ENCODE measurements around the gene SERINC5. TPM values are rescaled to one million over a fixed set of nuclear protein-coding genes. Genes with fewer than 3 reads are reported as not detected.
A peak's percentile ranks its signal among the peaks of the same experiment; 100 is the strongest.

The SERINC5 gene
- total RNA-seq, 1 experiment from 2014 or later: 128 TPM

DNA sequence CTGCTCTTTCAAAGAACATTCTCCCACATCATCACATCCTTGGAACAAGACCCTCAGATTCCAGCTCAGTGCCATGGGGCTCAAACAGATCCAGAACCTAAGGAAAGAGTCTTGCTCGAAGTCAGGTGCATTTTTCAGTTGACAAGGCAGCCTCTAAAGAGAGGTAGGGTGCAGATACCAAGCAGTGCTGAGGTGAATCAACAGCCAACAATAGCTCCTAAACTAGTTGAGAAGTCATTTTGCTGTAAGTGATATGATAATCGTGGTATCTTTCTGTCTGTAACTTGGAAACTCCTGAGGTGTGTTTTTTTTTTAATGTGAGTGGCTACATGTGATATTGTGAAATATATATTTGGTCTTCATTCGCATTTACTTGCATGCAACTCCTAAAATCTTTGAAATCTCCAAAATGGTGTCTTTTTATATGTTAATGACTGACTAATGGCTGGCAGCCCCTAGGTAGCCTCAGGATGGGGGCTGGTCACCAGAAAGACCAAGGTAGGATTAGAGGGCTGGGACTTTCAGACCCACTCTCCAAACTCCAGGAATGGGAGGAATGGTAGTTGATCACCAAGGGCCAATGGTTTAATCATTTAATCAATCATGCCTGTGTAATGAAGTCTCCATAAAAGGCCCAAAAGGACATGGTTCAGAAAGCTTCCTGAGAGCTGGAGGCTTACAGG is 96.6 kb downstream of the SERINC5 start (continued):
- TF ChIP-seq, protein P1, sequence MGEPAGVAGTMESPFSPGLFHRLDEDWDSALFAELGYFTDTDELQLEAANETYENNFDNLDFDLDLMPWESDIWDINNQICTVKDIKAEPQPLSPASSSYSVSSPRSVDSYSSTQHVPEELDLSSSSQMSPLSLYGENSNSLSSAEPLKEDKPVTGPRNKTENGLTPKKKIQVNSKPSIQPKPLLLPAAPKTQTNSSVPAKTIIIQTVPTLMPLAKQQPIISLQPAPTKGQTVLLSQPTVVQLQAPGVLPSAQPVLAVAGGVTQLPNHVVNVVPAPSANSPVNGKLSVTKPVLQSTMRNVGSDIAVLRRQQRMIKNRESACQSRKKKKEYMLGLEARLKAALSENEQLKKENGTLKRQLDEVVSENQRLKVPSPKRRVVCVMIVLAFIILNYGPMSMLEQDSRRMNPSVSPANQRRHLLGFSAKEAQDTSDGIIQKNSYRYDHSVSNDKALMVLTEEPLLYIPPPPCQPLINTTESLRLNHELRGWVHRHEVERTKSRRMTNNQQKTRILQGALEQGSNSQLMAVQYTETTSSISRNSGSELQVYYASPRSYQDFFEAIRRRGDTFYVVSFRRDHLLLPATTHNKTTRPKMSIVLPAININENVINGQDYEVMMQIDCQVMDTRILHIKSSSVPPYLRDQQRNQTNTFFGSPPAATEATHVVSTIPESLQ (CRISPR knock-in tag; IDR thresholded peaks at IDR 0.05): no peak
- 0 out of 2 replicates have a peak, but pooled peaks have one; percentile 47 for TF ChIP-seq TP53 (CRISPR knock-in tag; IDR thresholded peaks at IDR 0.05)

DNA sequence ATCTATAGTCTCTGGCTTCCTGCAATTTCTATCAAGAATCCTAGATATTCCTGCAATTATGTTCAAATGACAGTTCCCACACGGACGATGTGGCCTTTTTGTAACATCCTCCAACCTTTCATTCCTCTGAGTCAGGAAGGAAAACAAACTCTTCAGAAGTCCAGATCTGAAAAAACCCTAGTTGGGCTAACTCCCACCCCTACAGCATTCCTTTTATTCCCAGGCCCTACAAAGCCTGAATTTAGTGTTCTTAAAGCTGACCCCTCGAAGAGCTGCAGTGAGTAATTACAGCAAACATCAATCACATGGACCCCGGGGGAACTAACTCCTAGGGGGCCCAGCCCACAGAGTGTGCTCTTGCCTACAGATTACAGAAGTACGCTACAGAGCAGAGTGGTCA is 99.7 kb downstream of the SERINC5 start:
- ChIA-PET CTCF (interaction anchor here (0.9 kb wide), 1 partner anchor 64 kb away, joined by 3 read pairs; no protein-coding TSS in a partner anchor), POLR2A (no interaction called here)
- Mint-ChIP-seq H3K4me1 (peaks cover 54% of the 10 kb centered on the region), H3K27ac (peak overlapping the region; percentile 64), H3K27me3 (ENCODE audit: low read depth) (no peaks in the 10 kb centered on the region), H3K9me3 (peaks cover 3% of the 10 kb centered on the region), H3K36me3 (peaks cover 56% of the 10 kb centered on the region), H3K4me3 (no peak overlapping the region)
- ATAC-seq (no peak), DNase-seq (ENCODE audit: low spot score) (no peak)
- TF ChIP-seq, protein P2, sequence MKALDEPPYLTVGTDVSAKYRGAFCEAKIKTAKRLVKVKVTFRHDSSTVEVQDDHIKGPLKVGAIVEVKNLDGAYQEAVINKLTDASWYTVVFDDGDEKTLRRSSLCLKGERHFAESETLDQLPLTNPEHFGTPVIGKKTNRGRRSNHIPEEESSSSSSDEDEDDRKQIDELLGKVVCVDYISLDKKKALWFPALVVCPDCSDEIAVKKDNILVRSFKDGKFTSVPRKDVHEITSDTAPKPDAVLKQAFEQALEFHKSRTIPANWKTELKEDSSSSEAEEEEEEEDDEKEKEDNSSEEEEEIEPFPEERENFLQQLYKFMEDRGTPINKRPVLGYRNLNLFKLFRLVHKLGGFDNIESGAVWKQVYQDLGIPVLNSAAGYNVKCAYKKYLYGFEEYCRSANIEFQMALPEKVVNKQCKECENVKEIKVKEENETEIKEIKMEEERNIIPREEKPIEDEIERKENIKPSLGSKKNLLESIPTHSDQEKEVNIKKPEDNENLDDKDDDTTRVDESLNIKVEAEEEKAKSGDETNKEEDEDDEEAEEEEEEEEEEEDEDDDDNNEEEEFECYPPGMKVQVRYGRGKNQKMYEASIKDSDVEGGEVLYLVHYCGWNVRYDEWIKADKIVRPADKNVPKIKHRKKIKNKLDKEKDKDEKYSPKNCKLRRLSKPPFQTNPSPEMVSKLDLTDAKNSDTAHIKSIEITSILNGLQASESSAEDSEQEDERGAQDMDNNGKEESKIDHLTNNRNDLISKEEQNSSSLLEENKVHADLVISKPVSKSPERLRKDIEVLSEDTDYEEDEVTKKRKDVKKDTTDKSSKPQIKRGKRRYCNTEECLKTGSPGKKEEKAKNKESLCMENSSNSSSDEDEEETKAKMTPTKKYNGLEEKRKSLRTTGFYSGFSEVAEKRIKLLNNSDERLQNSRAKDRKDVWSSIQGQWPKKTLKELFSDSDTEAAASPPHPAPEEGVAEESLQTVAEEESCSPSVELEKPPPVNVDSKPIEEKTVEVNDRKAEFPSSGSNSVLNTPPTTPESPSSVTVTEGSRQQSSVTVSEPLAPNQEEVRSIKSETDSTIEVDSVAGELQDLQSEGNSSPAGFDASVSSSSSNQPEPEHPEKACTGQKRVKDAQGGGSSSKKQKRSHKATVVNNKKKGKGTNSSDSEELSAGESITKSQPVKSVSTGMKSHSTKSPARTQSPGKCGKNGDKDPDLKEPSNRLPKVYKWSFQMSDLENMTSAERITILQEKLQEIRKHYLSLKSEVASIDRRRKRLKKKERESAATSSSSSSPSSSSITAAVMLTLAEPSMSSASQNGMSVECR (CRISPR knock-in tag; IDR thresholded peaks at IDR 0.05; ENCODE audit: borderline replicate concordance): no peak
- TF ChIP-seq ATF1 (CRISPR knock-in tag; IDR thresholded peaks at IDR 0.05) (no peak), KAT7 (CRISPR knock-in tag; IDR thresholded peaks at IDR 0.05; ENCODE audit: borderline replicate concordance) (no peak), SMAD4 (CRISPR knock-in tag; IDR thresholded peaks at IDR 0.05) (no peak), GTF2I (CRISPR knock-in tag; conservative IDR thresholded peaks at IDR 0.05) (no peak), ZNF671 (CRISPR knock-in tag; IDR thresholded peaks at IDR 0.05) (no peak), SMAD3 (CRISPR knock-in tag; IDR thresholded peaks at IDR 0.05; ENCODE audit: borderline replicate concordance) (no peak), ETV6 (CRISPR knock-in tag; IDR thresholded peaks at IDR 0.05) (no peak), NR1H2 (CRISPR knock-in tag; IDR thresholded peaks at IDR 0.05) (no peak), OVOL2 (CRISPR knock-in tag; IDR thresholded peaks at IDR 0.05; ENCODE audit: borderline replicate concordance) (no peak)
- TF ChIP-seq, protein P3, sequence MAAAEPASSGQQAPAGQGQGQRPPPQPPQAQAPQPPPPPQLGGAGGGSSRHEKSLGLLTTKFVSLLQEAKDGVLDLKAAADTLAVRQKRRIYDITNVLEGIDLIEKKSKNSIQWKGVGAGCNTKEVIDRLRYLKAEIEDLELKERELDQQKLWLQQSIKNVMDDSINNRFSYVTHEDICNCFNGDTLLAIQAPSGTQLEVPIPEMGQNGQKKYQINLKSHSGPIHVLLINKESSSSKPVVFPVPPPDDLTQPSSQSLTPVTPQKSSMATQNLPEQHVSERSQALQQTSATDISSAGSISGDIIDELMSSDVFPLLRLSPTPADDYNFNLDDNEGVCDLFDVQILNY (CRISPR knock-in tag; IDR thresholded peaks at IDR 0.05): no peak
- TF ChIP-seq, protein P4, sequence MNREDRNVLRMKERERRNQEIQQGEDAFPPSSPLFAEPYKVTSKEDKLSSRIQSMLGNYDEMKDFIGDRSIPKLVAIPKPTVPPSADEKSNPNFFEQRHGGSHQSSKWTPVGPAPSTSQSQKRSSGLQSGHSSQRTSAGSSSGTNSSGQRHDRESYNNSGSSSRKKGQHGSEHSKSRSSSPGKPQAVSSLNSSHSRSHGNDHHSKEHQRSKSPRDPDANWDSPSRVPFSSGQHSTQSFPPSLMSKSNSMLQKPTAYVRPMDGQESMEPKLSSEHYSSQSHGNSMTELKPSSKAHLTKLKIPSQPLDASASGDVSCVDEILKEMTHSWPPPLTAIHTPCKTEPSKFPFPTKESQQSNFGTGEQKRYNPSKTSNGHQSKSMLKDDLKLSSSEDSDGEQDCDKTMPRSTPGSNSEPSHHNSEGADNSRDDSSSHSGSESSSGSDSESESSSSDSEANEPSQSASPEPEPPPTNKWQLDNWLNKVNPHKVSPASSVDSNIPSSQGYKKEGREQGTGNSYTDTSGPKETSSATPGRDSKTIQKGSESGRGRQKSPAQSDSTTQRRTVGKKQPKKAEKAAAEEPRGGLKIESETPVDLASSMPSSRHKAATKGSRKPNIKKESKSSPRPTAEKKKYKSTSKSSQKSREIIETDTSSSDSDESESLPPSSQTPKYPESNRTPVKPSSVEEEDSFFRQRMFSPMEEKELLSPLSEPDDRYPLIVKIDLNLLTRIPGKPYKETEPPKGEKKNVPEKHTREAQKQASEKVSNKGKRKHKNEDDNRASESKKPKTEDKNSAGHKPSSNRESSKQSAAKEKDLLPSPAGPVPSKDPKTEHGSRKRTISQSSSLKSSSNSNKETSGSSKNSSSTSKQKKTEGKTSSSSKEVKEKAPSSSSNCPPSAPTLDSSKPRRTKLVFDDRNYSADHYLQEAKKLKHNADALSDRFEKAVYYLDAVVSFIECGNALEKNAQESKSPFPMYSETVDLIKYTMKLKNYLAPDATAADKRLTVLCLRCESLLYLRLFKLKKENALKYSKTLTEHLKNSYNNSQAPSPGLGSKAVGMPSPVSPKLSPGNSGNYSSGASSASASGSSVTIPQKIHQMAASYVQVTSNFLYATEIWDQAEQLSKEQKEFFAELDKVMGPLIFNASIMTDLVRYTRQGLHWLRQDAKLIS (CRISPR knock-in tag; IDR thresholded peaks at IDR 0.05; ENCODE audit: borderline replicate concordance): no peak
- TF ChIP-seq, protein P5, sequence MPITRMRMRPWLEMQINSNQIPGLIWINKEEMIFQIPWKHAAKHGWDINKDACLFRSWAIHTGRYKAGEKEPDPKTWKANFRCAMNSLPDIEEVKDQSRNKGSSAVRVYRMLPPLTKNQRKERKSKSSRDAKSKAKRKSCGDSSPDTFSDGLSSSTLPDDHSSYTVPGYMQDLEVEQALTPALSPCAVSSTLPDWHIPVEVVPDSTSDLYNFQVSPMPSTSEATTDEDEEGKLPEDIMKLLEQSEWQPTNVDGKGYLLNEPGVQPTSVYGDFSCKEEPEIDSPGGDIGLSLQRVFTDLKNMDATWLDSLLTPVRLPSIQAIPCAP (CRISPR knock-in tag; IDR thresholded peaks at IDR 0.05): no peak

Measured in WTC11 (cell line).